Left kidney (tissue), 8 donors: ENCODE results near the gene TRIM46. TPM values are rescaled to one million over a fixed set of nuclear protein-coding genes. Genes with fewer than 3 reads are reported as not detected.
A peak's percentile ranks its signal among the peaks of the same experiment; 100 is the strongest.

Experiments
- DNase-seq: peaks from one replicate; pipeline ENCODE4 v3.0.0-alpha.2; 2013
- long read RNA-seq, 8 donors: transcript quantifications; one replicate each; lab custom pipeline, GENCODE V29; 2026
- polyA plus RNA-seq: library from polyadenylated mRNA; unstranded; fragments of 120-200 nt; gene quantifications from one replicate; pipeline ENCODE4 v1.2.1, GENCODE V29; 2013; ENCODE audit not compliant: insufficient read length

TRIM46 gene, protein sequence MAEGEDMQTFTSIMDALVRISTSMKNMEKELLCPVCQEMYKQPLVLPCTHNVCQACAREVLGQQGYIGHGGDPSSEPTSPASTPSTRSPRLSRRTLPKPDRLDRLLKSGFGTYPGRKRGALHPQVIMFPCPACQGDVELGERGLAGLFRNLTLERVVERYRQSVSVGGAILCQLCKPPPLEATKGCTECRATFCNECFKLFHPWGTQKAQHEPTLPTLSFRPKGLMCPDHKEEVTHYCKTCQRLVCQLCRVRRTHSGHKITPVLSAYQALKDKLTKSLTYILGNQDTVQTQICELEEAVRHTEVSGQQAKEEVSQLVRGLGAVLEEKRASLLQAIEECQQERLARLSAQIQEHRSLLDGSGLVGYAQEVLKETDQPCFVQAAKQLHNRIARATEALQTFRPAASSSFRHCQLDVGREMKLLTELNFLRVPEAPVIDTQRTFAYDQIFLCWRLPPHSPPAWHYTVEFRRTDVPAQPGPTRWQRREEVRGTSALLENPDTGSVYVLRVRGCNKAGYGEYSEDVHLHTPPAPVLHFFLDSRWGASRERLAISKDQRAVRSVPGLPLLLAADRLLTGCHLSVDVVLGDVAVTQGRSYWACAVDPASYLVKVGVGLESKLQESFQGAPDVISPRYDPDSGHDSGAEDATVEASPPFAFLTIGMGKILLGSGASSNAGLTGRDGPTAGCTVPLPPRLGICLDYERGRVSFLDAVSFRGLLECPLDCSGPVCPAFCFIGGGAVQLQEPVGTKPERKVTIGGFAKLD
- 4.4 TPM for polyA plus RNA-seq
- long read RNA-seq, donor 1, result 0 reads
- long read RNA-seq, donor 2, result 0 reads
- long read RNA-seq, donor 3, result 0 reads
- long read RNA-seq, donor 4, result 0 reads
- long read RNA-seq, donor 5, result 0 reads
- long read RNA-seq, donor 6, result 0 reads
- long read RNA-seq, donor 7, partial matches to known transcripts, result 0 of 2 reads
- long read RNA-seq, donor 7, other reads (novel, unspliced or antisense), result 0 of 2 reads
- long read RNA-seq, donor 8, result 0 reads

DNA sequence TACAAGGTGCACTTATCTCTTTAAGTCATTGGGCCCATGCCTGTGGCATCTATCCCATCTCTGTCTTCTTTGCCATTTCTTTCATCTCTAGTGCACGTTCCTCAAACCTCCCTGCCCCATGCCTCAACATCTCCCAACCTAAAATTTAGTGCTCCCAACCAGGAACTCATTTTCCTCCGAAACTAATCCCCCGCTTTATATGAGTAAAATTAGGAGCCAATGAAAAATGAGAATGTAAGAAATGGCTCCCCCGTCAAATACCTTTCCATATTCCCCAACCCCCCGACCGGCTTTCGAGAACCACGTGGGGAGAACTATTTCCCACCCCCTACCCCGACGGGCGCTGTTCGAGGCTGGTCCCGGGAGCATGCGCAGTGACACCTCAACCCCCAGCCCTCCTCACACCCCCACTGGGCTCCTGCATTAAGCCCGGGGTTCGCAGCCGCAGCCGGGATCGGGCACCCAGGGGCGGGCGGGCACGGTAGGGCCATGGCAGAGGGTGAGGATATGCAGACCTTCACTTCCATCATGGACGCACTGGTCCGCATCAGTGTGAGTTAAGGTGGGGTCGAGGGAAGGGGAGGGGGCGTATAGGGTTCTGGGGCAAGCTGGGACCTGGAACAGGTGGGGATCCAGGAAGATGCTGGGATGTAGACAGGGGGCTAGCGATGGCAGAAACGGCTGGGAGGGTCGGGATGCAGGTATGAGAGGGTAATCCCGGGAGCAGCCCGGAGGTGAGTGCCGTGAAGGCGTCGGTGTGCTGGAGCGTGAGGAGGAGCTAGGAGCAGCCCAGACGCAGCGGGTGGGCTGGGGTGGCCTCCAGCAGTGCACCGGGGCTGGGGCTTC, at the start of gene TRIM46:
TRIM46 (plus strand) TSS at position 372 of the 846 bp plus-strand sequence; CDS start at position 490, 118 bp downstream.
- no peak for DNase-seq

DNA sequence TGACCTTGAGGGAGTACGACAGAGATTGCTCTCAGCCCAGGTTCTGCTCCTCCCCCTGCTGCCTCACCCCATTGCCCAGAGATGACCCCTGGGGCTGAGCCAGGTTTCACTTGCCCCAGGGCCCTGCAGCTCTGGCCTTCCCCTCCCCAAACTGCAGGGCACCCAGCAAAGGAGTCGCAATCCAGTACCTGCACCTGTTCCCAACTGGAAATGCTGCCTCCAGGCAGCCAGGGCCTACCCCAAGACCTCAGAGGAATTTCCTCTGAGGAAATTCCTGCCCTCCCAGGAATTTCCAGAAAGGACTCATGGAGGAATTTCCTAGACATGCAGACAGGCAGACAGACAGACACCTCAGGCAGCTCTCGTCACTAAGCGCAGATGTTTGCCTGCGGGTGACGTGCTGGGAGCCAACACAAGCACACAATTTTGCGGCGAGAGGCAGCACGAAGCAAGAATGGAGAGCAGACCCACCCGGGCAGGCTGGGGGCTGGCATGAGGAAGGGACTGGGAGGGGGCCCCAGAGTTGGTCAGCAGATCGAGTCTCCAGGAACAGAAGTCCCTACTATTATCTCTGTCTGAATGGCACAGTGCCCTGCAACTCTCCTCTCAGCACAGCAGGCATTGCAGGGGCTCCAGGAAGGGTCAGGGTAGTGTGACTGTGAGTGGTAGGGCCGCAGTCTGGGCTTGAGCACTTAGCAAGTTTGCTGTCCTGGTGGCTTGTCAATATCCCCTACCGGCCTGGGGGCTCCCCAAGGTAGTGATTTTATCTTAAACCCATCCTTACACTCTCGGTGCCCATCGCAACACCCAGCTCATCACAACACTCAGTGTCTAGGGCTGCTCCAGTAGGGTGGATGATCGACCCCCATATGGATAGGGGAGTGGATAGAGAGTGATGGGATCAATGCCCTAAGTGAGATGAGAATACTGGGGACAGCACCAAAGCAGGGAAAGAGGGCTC, 48.9 kb upstream of the TRIM46 start:
- DNase-seq, result no peak

DNA sequence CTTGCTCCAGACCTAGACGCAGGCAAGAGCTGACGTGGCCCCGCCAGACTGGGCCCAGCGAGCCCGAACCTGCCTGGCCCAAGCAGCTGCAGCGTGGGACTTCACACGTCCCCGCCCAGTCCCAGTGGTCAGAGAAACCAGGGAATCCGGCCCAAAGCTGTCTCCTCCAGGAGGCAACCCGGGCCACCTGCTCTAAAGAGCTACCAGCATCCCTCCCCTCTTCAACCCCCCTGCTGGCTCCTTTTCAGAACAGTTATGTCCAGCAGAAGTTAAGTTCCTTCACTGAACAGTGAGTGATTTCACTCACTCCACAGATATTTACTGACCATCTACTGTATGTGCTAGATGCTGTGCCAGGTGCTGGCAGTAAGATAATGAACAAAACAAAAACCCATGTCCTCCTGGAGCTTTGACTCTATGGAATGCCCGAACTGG, 48.1 kb upstream of the TRIM46 start:
- DNase-seq, result no peak

DNA sequence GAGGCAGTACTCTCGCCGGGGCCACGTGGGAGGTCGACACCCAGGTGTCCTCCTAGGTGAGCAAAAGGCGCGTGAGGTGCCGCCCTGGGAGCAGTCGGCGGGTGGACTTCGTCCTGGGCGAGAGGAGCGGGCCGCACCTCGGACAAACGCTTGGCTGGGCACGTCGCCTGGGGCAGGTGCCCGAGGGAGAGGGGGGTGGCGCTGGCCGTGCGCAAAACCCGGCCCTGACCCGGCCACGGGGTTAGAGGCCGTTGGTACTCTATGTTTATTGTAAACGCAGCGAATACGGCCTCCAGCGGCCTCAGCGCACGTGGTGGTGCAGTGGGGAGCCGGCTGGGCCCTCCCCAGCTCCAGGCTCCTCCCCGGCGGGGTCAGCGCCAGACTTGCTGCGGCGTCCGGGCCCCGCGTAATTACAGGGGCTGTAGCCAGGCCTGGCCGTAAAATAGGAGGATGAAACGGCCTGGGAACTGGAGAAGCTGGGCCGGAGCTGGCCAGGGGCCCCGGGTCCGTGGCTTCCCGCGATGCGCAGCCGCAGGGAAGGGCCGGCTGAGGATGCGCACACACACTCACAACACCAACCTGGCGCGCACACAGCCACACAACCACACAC, 47.6 kb upstream of the TRIM46 start:
- no peak for DNase-seq

DNA sequence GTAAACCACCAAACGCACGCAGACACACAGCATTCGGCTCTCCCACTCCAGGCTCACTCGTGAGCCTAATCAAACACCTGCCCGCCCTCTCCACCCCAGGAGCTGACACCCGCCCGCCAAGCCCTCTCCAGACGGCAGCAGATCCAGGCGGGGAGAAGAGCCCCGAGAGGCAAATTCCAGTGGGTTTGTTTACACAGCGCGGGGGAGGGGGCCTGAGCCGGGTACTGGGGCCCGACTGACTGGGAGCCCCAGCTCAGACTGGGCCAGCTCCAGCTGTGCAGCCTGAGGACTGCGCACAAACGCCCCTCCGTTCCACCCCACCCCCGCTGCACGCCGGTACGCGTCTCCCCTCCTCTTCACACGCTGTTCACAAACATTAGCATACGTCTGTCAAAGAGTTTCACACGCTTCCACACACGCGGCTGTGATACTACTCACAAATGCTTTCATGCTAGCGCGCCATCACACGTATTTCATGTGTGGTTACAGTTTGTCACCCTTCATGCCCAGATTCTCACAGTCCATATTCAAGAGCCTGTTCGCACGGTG, 47.0 kb upstream of the TRIM46 start:
- DNase-seq, result no peak

DNA sequence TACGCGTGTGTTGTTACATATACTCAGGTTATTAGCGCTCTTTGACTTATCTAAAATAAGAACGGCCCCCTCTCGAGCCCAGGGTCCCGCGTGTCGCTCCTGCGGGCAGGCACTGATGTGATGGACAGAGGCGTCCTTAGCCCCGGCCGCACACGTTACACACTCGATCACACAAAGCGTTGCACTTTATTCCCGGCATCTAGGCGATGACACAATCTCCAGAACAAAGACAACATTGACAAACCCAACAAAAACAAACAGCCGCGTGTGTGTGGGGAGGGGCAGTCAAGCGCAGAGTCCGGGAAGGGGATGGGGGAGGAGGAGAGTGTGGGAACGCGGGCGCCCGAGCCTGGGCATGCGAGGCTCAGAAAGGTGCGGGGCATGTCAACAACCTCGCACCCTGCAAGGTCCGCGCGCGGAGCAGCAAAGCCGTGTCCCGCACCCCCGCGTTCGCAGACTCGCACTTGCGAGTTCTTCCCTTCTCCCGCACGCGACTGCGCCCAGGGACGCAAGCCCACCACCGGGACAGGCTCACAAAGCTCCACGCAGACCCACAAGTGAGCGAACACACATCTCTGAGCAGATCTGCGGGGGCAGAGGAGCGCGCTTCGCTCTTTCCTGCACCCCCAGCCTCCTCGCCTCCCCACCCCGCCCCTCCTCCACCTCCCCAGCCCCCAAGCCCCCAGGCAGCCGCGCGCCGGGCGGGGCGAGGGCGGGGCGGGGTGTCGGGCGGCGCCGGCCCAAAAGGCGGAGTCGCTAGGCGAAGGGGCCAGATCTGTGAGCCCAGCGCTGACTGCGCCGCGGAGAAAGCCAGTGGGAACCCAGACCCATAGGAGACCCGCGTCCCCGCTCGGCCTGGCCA, 46.3 kb upstream of the TRIM46 start, which contains the start of gene EFNA1:
EFNA1 (plus strand) TSS at position 772 of the 862 bp plus-strand sequence. CDS start 102 bp downstream, outside the sequence.
- peak; percentile 55 for DNase-seq

DNA sequence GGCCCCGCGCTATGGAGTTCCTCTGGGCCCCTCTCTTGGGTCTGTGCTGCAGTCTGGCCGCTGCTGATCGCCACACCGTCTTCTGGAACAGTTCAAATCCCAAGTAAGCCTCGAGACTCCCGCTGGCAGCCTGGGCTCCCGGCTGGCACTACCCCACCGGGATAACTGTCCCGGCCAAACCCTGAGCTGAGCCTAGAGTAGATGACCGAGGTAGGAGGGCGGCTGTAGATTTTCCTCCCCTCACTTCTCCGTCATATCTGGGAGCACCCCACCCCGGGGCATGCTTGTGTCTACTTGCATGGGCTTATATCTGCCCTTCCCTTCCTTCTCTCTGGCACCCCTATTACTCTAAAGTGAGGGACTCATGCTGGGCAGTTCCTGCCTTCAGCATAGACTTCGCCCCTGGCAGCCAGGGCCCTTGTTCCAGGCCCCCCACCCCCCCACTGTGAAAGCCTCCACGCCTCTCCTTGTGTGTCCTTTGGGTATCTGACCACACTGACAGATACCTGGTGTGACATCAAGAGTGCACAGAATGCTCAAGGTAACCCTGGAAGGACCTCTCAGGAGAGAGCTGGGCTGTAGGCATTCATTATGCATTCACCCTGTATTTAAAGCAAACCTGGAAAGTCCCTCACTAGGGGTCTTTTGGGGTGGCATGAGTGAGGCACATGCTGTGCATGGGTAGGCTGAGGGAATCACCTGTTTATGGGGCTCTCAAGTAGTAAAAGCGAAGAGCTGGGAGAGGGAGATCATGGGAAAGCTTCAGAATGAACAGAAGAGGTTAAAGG, 45.5 kb upstream of the TRIM46 start:
- no peak for DNase-seq

DNA sequence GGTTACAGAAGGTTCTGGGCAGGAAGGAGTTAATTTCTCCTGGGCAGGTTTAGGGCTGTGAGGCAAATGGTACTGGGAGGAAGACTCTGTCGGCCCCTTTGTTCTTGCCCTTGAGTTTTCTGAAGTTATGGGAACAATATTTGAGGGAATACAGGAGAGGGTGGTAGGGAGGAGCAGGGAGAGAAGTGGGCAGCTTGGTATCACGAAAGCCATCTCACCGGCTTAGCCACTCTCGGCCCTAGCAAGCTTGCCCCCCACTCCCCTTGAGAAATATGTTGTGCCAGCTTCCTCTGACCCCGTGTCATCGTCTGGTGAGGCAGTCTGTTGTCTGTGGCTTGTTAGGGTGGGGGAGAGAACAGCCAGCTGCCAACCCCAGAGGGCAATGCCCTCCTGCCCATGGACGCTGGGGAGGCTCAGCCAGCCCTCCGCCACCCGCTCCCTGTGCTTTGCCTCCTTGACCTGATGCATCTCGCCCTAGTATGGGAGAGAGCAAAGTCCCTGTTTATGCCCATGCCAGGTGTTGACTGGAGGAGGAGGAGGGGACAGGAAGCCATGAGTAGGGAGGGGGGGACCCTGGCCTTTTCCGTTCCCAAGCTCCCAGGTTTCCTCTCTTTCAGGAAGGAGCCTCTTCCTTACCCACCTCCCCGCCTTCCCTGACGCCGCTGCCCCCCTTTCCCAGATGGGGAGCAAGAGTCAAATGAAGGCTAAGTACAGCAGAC, 44.7 kb upstream of the TRIM46 start:
- no peak for DNase-seq

DNA sequence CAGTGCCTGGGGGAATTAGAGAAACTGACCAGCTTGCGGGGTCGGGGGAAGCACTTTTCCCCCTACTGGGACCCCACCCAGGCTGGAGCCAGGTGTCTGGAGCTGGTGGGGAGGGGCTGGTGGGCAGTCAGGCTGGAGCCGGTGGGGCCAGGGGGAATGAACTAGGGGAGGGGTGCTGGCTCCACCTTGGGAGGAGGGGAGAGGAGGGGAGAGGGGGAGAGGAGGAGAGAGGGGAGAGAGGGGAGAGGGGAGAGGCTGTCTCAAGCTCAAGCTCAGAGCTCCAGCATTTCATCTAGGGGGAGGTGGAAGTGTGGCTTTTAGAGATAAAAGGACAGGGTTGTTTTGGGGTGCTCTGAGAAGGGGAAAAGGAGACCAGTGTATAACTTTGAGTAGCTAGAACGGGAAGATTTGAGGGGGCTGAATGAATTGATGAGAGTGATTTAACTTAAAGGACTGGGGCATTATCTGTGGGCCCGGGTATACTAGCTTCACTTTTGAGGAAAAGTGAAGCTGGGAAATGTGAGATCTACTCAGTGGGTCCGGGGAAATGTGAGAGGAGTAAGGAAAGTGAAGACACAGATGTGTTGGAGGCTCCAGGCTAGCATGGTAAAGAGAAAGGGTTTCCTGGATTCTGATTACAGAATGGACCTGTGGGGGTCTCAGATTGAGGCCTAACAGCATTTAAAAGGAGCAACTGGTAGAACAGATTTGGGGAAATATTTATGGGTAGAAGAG, 43.2 kb upstream of the TRIM46 start:
- no peak for DNase-seq

DNA sequence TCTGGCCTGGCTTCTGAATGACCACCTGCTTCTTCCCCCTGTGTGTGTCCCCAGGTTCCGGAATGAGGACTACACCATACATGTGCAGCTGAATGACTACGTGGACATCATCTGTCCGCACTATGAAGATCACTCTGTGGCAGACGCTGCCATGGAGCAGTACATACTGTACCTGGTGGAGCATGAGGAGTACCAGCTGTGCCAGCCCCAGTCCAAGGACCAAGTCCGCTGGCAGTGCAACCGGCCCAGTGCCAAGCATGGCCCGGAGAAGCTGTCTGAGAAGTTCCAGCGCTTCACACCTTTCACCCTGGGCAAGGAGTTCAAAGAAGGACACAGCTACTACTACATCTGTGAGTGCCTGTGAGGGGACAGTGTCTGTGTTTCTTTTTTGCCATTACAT, 42.4 kb upstream of the TRIM46 start:
- DNase-seq, result no peak

DNA sequence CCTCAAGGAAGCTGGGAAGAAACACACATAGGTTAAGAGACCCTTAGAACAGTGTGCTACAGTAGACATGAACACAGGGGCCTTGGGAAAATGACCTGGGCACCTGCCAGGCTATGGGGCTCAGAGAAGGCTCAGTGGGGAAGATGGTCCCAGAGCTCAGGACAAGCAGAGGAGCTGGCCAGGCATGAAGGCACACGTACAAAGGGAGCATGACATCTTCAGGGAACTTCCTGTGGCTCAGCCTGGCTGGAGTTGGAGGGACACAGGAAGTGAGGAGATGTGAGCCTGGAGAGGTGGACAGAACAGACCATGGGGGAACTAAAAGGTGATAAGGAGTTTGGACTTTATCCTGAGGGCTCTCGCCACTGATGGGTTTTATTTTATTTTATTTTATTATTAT, 41.8 kb upstream of the TRIM46 start:
- no peak for DNase-seq

DNA sequence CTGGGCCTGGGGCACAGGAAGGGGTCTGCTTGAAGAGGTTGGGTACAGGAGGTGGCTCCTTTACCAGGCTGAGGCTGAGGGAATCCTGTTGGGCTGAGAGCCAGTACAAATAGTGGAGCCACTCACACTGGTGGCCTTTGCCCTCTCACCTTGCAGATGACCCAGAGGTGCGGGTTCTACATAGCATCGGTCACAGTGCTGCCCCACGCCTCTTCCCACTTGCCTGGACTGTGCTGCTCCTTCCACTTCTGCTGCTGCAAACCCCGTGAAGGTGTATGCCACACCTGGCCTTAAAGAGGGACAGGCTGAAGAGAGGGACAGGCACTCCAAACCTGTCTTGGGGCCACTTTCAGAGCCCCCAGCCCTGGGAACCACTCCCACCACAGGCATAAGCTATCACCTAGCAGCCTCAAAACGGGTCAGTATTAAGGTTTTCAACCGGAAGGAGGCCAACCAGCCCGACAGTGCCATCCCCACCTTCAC, 39.8 kb upstream of the TRIM46 start:
- no peak for DNase-seq

DNA sequence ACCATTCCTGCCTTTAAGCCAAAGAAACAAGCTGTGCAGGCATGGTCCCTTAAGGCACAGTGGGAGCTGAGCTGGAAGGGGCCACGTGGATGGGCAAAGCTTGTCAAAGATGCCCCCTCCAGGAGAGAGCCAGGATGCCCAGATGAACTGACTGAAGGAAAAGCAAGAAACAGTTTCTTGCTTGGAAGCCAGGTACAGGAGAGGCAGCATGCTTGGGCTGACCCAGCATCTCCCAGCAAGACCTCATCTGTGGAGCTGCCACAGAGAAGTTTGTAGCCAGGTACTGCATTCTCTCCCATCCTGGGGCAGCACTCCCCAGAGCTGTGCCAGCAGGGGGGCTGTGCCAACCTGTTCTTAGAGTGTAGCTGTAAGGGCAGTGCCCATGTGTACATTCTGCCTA, 39.3 kb upstream of the TRIM46 start:
- DNase-seq, result no peak

DNA sequence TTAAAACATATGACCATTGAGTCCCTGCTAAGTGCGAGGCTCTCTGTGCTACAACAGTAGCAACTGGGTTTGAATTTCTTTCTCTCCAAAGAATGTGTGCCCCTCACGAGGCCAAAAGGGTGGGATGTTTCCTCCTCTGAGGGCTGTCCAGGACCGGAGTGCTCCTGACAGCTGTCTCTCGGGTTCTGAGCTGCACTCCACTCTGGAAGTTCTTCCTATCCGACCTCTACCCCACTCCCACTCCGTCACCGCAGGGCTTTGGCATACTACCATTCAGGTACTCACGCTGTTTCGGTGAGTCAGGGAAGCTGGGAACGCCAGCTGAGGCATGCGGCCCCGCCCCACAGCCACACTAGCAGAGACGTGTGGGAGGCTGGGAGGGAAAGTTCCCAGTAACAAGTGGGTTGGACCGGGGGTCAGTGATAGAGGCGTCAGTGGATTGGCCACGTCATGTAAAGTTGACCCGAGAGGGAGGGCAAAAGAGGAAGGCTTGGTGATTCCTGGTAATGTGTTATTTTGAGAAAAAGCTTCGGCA, 38.7 kb upstream of the TRIM46 start:
- peak; percentile 77 for DNase-seq

DNA sequence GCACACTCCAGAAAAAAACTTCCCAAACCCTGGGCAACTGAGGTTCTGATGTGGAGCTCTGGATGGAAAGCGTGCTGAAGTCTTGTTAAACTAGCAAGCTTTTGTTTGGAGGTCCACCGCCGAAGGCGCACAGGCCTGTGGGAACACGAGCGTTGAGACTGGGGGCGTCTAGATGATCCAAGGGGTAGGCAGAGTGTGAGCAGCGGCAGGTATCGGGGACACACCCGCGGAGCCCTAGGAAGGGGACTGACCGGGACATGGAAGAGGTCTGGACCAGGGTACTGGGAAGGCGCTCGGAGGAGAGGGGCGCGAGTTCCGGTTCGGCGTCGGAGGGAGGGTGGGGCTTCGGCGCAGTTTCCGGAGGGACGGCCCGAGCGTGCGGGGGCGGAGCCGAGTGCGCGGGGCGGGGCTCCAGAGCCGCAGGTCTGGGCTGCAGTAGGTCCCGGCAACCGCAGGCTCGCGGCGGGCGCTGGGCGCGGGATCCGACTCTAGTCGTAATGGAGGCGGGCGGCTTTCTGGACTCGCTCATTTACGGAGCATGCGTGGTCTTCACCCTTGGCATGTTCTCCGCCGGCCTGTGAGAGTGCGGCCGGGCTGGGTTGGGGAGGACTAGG, 38.1 kb upstream of the TRIM46 start, which contains the start of gene SLC50A1:
SLC50A1 (plus strand) TSS at position 438 of the 614 bp plus-strand sequence; CDS start at position 498, 60 bp downstream.
- peak; percentile 91 for DNase-seq
